Fibroblast of pulmonary artery (primary cell): ENCODE data around the gene CYP2J2.
"Not testable (repeated sequence)": the region's sequence is repeated elsewhere in the genome, so short reads cannot be mapped to it uniquely, and the experiment has no call there.

Experiments
- DNase-seq: peaks from one replicate; pipeline ENCODE4 v3.0.0-alpha.2; 2010; ENCODE audit warnings: low read depth
- H3K4me3 ChIP-seq: replicated peaks from 2 replicates; pipeline ENCODE4 v1.5.1; 2011; ENCODE audit warnings: low read depth, mild to moderate bottlenecking, control low read depth, low read length, moderate library complexity
- TF ChIP-seq, protein P1 (sequence below): IDR thresholded peaks from 2 replicates; pipeline ENCODE4 v1.5.1; 2011; ENCODE audit warnings: mild to moderate bottlenecking, control low read depth, low read length, inconsistent platforms; ENCODE audit errors: missing control alignments

The CYP2J2 gene

DNA sequence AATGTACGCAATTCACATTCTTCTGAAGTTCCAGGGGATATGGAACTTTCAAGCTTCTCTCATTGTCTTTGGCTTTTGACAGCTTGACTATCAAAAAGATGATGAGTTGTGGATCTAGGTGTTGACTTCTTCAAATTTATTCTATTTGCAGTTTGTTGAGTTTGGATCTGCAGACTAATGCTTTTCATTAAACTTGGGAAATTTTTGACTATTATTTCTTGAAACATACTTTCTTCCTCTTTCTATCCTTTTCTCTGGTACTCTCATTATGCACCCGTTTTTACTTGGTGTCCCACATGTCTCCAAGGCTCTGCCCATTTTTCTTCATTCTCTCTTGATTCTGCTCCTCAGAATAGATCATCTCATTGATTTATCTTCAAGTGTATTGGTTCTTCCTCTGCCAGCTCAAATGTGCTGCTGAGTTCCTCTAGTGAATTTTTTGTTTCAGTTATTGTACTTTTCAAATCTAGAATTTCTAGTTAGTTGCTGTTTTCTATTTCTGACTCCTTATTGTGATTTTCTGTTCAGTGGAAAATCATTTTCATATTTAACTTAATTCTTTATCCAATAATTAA is 49.4 kb downstream of the CYP2J2 start:
- TF ChIP-seq, protein P1, sequence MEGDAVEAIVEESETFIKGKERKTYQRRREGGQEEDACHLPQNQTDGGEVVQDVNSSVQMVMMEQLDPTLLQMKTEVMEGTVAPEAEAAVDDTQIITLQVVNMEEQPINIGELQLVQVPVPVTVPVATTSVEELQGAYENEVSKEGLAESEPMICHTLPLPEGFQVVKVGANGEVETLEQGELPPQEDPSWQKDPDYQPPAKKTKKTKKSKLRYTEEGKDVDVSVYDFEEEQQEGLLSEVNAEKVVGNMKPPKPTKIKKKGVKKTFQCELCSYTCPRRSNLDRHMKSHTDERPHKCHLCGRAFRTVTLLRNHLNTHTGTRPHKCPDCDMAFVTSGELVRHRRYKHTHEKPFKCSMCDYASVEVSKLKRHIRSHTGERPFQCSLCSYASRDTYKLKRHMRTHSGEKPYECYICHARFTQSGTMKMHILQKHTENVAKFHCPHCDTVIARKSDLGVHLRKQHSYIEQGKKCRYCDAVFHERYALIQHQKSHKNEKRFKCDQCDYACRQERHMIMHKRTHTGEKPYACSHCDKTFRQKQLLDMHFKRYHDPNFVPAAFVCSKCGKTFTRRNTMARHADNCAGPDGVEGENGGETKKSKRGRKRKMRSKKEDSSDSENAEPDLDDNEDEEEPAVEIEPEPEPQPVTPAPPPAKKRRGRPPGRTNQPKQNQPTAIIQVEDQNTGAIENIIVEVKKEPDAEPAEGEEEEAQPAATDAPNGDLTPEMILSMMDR, result no peak
- no peak overlapping the region for H3K4me3 ChIP-seq
- DNase-seq, result no peak

DNA sequence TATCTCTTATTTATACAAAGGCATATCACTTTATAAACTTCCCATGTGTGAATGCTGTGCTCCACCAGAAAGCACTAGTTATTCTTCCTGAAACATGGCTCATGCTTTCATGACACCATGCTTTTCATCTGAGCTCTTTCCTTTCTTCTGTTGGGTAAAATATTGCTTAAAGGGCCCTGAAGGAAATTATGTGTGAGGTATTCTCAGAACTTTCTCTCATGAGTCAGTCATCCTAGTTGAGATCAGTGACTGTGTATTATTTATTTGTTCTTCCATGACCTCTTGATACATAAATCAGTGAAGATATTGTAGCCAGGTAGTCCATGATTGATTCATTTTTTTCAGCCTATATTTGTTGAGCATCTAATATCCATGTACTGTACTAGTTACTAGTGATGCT is 54.8 kb downstream of the CYP2J2 start:
- DNase-seq, result no peak

DNA sequence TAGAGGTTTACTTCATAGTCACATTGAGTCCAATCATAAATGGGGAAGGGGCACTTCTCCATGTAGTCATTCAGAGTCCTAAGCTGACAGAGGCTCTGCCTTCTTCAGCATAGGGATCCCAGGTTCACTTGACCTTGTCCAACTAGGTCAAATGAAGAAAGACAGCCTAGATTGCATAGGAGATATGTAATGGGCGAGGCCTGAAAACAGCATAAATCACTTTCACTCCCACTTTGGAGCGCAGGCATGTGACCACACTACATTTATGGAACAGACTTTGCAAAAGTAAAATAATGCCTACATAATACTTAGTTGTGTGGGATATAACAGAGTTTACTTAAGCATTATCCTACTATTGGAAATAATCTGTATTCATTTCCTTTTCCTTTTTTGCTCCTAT is 60.1 kb downstream of the CYP2J2 start:
- no peak for DNase-seq
- no peak overlapping the region for H3K4me3 ChIP-seq
- TF ChIP-seq, protein P1, result no peak

More for the DNA sequence above, 54.8 kb downstream of the CYP2J2 start:
- H3K4me3 ChIP-seq, result no peak overlapping the region
- TF ChIP-seq, protein P1, result no peak

DNA sequence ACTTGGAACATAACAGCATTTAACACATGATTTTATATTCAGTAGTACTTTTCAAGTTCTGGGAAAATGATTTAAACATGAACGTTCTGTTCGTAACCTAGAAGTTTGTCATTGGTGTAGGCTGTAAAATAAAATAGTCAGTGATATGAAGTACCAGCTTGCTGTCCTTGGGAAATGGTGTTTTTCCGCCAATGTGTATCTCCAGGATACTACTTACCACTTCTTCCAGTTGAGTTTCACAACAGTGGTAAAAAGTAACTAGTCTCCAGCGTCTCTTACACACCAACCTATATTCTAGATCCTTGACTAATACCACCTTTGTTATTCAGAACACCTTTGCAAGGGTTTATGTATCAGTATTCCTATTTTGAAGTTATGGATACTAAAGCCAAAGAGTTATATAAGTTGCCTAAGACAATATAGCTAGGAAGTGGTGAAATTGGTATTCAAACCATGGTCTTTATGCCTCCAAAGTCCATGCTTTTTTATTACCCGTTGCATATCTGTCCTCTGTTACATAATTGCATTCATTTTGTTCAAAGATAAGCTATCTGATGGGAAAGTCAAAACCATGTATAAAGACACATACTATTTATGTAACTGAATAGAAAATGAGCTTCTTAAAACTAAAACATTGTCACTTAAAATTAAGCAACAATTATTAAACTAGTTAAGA is 68.8 kb downstream of the CYP2J2 start:
- H3K4me3 ChIP-seq, result no peak overlapping the region
- TF ChIP-seq, protein P1, result no peak
- DNase-seq, result no peak

DNA sequence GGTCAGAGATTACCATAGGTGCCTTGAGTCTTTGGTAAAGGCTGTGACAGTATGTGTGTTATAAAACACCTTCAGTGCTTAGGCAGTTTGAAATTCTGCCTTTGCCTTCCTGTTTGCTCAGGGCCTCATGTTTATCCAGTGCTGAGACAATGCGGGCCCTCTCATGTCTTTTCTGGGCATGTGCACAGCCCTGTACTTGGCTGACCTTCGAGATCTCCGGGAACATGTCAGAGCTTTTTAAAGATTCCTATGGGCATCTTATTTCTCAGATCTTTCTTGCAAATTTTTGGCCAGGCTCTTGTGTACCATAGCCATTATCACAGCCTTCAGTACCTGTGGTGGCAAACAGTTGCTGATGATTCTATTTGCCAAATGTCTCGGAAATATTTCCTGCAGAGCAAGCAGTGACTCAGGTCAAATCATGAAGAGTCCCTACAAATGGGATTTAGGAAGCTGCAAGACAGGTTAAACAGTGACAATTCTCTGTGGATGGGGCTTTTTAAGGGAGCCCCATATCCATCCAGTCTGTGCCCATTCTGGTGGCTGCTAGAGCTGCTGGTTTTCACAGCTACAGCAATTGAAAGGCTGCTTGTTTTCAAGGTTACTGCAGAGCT is 69.7 kb downstream of the CYP2J2 start:
- DNase-seq, result no peak
- H3K4me3 ChIP-seq, result no peak overlapping the region
- TF ChIP-seq, protein P1, result no peak

DNA sequence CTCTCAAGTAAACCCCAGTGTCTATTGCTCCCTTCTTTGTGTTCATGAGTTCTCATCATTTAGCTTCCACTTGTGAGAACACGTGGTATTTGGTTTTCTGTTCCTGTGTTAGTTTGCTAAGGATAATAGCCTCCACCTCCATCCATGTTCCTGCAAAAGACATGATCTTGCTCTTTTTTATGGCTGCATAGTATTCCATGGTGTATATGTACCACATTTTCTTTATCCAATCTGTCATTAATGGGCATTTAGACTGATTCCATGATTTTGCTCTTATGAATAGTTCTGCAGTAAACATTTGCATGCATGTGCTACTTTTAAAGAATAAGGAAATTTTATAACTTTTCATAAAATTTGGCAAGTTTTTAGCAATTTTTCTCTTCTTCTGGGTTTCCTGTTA is 71.3 kb downstream of the CYP2J2 start:
- not testable (repeated sequence) for H3K4me3 ChIP-seq, DNase-seq

DNA sequence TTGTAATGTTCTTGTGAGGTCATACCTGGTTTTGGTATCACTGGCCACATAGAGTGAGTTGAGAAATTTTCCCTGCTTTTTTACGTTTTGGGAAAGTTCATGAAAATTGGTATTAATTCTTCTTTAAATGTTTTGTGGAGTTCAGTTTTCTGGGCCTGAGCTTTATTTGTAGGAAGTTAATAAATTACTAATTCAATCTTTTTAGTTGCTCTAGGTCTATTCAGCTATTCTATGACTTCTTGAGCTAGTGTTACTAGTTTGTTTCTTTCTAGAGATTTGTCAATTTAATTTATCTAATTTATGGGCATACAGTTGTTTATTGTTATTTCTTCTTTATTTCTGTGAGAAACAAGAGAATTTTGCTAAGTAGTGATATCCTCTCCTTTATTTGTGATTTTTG is 74.5 kb downstream of the CYP2J2 start:
- no peak overlapping the region for H3K4me3 ChIP-seq
- DNase-seq, result no peak
- TF ChIP-seq, protein P1, result no peak
